Prostate gland (tissue), 2 donors: ENCODE measurements around the gene GSTA4.

Source experiments
- POLR2A ChIP-seq: fragments of 450-650 bp; IDR thresholded peaks from one replicate; pipeline ENCODE4 v1.6.1; 2016; ENCODE audit warnings: antibody characterized with exemption, mild to moderate bottlenecking
- POLR2AphosphoS5 ChIP-seq: sonication (generic); formaldehyde crosslinking; IDR thresholded peaks from one replicate; pipeline ENCODE4 v1.6.1; 2017; ENCODE audit warnings: antibody characterized with exemption
- TF ChIP-seq, protein P1 (sequence below), 4 experiments: fragments of 200-600 bp in 2 of 4; fragments of 450-650 bp in 2 of 4; sonication (generic) in 2 of 4; IDR thresholded peaks; 1 replicate in 3 of 4; 2 replicates in 1 of 4; pipeline ENCODE4 v1.5.1; 2016 to 2019; ENCODE audit warnings: antibody characterized with exemption in 4 of 4, mild to moderate bottlenecking in 2 of 4, moderate library complexity in 2 of 4

- TF ChIP-seq, protein P1, sequence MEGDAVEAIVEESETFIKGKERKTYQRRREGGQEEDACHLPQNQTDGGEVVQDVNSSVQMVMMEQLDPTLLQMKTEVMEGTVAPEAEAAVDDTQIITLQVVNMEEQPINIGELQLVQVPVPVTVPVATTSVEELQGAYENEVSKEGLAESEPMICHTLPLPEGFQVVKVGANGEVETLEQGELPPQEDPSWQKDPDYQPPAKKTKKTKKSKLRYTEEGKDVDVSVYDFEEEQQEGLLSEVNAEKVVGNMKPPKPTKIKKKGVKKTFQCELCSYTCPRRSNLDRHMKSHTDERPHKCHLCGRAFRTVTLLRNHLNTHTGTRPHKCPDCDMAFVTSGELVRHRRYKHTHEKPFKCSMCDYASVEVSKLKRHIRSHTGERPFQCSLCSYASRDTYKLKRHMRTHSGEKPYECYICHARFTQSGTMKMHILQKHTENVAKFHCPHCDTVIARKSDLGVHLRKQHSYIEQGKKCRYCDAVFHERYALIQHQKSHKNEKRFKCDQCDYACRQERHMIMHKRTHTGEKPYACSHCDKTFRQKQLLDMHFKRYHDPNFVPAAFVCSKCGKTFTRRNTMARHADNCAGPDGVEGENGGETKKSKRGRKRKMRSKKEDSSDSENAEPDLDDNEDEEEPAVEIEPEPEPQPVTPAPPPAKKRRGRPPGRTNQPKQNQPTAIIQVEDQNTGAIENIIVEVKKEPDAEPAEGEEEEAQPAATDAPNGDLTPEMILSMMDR (IDR thresholded peaks at IDR 0.05), result no peak
- TF ChIP-seq POLR2AphosphoS5 (no peak), POLR2A (no peak)
Observed at GRCh38 chr6:53023323-53023722, 28.2 kb upstream of the GSTA4 start.
